ENCODE results near the gene ROBO1.
"Not testable (repeated sequence)": the region's sequence is repeated elsewhere in the genome, so short reads cannot be mapped to it uniquely, and the experiment has no call there.

DNA sequence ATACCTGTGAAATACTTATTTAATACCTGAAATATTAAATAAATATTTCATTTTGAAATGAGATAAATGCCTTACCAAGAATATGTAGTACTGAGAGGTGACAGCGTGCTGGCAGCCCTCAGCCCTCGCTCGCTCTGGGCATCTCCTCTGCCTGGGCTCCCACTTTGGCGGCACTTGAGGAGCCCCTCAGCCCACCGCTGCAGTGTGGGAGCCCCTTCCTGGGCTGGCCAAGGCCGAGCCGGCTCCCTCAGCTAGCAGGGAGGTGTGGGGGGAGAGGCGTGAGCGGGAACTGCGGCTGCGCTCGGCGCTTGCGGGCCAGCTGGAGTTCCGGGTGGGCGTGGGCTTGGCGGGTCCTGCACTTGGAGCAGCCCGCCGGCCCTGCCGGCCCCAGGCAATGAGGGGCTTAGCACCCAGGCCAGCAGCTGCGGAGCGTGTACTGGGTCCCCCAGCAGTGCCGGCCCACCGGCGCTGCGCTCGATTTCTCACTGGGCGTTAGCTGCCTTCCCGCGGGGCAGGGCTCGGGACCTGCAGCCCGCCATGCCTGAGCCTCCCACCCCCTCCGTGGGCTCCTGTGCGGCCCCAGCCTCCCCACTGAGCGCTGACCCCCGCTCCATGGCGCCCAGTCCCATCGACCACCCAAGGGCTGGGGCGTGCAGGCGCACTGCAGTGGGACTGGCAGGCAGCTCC is 467.7 kb downstream of the ROBO1 start:
- TF ChIP-seq, protein P1, sequence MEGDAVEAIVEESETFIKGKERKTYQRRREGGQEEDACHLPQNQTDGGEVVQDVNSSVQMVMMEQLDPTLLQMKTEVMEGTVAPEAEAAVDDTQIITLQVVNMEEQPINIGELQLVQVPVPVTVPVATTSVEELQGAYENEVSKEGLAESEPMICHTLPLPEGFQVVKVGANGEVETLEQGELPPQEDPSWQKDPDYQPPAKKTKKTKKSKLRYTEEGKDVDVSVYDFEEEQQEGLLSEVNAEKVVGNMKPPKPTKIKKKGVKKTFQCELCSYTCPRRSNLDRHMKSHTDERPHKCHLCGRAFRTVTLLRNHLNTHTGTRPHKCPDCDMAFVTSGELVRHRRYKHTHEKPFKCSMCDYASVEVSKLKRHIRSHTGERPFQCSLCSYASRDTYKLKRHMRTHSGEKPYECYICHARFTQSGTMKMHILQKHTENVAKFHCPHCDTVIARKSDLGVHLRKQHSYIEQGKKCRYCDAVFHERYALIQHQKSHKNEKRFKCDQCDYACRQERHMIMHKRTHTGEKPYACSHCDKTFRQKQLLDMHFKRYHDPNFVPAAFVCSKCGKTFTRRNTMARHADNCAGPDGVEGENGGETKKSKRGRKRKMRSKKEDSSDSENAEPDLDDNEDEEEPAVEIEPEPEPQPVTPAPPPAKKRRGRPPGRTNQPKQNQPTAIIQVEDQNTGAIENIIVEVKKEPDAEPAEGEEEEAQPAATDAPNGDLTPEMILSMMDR (IDR thresholded peaks at IDR 0.05), result not testable (repeated sequence)
- TF ChIP-seq EZH2 (IDR thresholded peaks at IDR 0.05; ENCODE audit: borderline replicate concordance, insufficient read depth, low read depth, low read length, poor library complexity, severe bottlenecking), result not testable (repeated sequence)

Data from B cell (primary cell).